GM18502 (cell line): Measurements from ENCODE around the gene HIPK1.
"Not testable (repeated sequence)": the region's sequence is repeated elsewhere in the genome, so short reads cannot be mapped to it uniquely, and the experiment has no call there.

Experiments
- ATAC-seq: cut with Tn5 transposase; IDR thresholded peaks from one replicate; pipeline ENCODE4 v1.9.1; 2021; ENCODE audit warnings: mild to moderate bottlenecking; ENCODE audit not compliant: unreplicated experiment, poor library complexity

The HIPK1 gene

DNA sequence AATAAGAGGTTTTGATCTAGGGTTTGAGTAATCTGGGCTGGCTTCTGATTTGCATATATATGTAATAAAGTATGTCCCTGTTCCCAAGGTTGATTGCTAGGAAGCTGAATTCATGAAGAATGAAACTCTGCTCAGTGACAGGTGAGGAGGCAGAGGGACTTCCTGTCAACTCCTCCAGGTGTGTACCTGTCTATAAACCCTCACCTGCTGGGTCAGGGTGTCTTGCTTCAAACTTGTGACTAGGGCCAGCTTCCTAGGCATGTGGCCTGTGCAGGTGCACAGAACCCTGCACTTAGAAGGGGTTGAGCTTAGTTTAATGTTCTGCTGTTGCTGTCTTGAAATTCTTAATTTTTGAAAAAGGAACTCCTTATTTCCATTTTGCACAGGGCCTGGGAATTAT lies 71.3 kb downstream of the HIPK1 start:
- no peak for ATAC-seq

- no peak for ATAC-seq
Measured at GRCh38 chr1:114002492-114003239, 73.5 kb downstream of the HIPK1 start.

DNA sequence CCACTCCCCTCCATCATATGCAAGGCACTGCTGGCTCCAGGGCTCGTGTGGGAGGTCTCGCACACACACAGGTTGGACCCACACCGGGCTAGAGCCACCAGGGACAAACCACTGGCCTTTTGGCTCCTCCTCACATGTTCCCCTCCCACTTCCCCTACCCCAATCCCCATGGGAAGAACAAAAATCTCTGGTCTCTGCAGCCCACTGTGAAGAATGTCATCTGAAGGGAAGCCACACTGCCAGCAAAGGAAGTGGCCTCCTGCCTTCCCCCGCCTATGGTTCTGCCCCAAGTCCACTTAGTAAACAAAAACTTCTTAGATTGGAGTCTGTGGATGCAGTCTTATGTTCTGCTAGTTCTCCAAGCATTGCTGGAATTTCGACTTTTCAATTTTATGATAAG lies 74.3 kb downstream of the HIPK1 start:
- no peak for ATAC-seq

GRCh38 chr1:114006825-114007224 lies 77.7 kb downstream of the HIPK1 start:
- not testable (repeated sequence) for ATAC-seq

DNA sequence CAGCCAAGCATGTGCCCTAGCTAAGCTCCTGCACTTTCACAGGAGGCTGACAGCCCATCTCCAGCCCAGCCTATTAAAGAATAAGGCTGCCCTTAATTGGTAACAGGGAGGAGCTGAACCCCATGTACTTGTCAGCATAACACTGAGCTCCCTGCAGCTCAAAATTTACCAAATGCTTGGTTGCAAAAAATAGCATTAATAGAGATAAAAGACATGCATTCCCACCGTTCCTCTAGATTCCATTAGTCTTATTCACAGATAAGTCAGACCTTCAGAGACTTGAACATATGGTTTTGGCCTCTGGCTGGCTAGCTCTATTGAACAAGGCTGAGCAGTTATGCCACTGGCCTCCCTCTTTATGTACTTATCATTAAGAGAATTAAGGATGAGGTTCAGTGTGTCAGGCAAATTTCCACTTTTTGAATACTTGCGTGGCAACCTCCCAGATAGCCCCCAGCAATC lies 79.4 kb downstream of the HIPK1 start:
- no peak for ATAC-seq

DNA sequence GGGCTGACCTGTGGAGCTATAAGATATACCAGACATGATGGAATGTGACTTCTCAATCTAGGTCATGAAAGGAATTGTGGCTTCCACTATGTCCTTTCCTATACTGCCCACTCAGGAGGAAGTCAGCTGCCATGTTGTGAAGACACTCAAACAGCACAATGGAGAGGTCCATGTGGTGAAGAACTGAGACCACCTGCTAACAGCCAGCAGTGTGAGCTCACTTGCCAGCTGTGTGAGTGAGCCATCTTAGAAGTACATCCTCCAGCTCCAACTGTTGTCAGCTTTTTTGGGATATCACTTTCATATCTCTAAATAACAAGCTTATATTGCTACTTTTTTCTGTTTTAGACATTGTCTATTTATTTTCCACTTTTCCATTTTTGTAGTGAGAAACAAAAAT lies 79.9 kb downstream of the HIPK1 start:
- no peak for ATAC-seq

DNA sequence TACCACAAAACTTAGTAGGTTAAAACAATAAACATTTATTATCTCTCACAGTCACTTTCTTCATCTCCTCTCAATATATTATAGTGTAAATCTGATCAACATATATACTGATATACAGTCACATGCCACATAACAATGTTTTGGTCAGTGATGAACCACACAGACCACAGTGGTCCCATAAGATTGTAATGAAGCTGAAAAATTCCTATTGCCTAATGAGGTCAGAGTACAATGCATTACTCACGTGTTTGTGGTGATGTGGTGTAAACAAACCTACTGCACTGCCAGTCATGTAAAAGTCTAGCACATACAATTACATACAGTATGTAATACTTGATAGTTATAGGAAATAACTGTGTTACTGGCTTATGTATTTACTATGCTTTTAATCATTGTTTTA lies 80.3 kb downstream of the HIPK1 start:
- no peak for ATAC-seq

DNA sequence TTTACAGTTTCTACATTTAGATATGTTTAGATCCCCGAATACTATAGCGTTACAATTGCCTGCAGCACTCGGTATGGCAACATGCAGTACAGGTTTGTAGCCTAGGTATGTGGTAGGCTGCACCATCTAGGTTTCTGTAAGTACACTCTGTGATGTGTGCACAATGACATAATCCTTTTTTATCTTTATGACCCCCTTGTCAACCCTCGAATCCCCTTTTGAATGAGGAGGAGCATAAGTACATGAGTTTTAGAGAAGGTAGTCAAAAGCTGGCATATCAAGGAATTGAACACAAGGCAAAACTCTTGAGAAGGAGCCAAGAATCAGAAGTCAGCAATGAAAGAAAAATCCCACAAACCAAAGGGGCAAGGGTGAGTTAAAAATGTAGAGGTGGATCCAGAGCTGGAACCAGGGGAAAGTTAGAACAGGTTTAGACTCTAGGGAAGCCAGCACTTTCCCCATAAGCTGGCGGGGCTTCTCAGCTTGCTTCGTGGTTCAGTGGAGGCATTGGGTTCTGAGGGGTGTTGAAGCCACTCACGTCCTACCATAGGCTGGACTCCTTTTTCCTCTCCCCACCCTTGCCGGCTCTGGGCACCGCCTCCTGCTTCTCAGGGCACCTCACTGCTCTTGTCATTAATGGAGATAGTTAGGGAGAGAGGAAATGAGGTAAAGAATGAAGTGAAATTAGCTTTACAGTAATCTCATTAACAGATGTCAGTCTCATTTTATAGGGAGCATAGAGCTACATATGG lies 81.5 kb downstream of the HIPK1 start:
- no peak for ATAC-seq

DNA sequence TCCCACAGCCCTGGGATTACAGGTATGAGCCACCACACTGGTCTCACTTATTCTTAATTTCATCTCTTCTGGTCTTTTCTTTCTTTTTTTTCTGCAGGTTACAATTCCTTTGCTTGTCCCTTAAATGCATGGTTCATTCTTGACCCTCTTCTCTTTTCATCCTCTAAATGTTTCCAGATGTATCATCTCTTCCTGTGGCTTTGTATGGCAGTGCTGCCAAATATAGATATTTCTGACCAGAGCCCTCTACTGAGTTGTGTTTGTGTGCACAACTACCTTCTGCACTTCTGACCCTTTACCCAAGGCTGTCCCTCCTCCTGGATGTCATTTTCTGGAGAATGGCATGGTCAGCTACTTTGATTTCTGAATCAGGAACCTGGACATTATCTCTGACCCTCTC lies 82.7 kb downstream of the HIPK1 start:
- ATAC-seq = no peak

- ATAC-seq = no peak
Measured at GRCh38 chr1:114015075-114015474, 86.0 kb downstream of the HIPK1 start.

DNA sequence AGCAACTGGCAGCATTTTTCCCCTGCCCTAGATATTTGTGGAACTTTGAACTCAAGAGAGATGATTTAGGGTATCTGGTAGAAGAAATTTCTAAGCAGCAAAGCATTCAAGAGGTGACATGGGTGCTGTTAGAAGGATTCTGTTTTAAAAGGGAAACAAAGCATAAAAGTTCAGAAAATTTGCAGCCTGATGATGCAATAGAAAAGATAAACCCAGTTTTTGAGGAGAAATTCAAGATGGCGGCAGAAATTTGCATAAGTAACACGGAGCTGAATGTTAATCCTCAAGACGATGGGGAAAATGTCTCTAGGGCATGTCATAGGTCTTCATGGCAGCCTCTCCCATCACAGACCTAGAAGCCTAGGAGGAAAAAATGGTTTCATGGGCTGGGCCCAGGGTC lies 90.6 kb downstream of the HIPK1 start:
- not testable (repeated sequence) for ATAC-seq

- no peak for ATAC-seq
Measured at GRCh38 chr1:114021665-114022099, 92.6 kb downstream of the HIPK1 start.

DNA sequence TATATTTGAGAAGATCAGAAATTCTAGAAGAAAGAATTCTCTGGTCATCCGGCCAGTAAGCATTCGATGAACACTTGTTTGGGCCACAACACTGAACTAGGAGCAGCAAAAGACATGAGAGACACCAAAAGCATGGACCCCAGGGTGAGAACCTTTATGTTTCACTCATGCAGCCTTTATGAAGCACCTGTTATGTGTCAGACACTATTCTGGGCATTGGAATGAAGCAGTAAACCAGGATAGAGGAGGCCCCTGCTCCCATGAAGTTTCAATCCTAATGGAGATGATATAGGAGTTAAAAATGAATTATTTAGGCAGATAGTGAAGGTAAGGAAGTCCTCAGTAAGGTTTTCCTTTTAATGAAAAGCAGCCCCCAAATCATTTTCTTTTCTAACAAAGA lies 93.8 kb downstream of the HIPK1 start:
- ATAC-seq = no peak

- no peak for ATAC-seq
Measured at GRCh38 chr1:114023377-114023776, 94.3 kb downstream of the HIPK1 start.

DNA sequence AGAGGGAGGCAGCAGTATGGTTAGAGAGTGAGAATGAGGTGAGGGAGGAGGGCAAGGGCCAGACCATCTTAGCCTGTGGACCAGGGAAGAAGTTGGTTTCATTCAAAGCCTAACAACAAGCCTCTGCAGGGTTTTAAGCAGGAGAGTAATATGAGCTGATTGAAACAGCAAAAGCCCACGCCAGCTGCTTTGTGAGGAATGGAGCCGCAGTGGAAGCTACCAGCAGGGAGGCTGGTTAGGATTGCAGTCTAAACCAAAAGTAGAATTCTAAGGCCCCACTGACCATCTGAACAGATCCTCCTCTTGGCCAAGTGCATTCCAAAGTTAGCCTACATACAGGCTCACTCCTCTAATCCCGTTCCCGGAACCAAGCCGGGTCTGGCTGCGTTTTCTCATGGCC lies 94.9 kb downstream of the HIPK1 start:
- ATAC-seq = no peak

- no peak for ATAC-seq
Measured at GRCh38 chr1:114025609-114026401, 96.7 kb downstream of the HIPK1 start.

GRCh38 chr1:114026797-114027196 lies 97.7 kb downstream of the HIPK1 start:
- ATAC-seq = no peak
